ENCODE results near the gene HNRNPA0.

DNA sequence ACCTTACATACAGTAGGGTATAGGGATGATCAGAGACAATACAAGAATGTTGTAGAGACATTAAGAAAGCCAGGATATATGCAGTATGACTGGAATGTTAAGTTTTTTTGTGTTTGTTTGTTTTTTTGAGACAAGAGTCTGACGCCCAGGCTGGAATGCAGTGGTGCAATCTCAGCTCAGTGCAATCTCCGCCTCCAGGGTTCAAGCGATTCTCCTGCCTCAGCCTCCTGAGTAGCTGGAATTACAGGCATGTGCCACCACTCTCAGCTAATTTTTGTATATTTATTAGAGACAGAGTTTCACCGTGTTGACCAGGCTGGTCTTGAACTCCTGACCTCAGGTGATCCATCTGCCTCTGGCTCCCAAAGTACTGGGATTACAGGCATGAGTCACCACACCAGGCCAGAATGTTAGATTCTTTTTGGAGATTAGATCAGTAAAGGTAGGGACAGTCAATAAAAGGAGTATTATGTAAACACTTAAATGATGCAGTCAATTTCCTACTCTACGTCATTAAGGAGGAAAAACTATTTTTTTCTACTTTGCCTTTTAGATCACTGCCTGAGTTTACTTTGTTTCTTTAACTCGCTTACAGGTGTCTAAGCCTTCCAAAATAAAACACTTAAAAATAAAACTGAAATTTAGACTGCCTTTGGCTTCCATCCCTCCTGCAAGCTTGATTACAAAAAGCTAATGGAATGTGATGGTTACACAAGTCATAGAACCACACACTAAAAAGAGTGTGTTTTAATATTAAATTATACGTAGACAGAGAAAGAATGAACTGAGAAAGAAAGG, 6.8 kb upstream of the HNRNPA0 start:
- TF ChIP-seq POLR2AphosphoS5 (IDR thresholded peaks at IDR 0.05; ENCODE audit: borderline replicate concordance, low read depth, low read length): no peak
- TF ChIP-seq EZH2 (IDR thresholded peaks at IDR 0.05): no peak

Measured in SK-N-MC (cell line).